ENCODE measurements around the gene GLB1L2.

GLB1L2 gene

DNA sequence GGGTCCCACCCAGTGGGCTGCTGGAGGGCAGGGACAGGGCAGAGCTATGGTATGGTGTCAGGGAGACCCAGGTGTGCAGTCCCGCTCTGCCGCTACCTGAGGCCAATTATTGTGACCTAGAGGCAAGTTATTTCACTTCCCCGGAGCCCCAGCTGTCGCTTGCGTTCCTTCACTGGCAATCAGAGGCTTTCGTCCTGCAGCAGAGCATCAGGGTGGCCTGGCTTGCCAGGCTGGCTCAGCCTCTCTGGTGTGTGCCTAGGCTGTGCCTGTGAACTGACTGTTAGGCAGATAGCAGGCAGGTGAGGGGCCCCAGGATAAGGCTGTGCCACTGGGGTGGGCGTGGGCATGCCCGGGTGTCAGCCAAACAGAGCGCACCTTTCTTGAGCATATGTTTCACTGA, 31.4 kb downstream of the GLB1L2 start:
- TF ChIP-seq TAF1 (IDR thresholded peaks at IDR 0.05; ENCODE audit: borderline replicate concordance, insufficient read depth, low read length) (no peak), FOXP2 (optimal IDR thresholded peaks at IDR 0.05; ENCODE audit: borderline replicate concordance, extremely low read depth, extremely low read length, insufficient read depth) (no peak), POLR2AphosphoS5 (IDR thresholded peaks at IDR 0.05; ENCODE audit: low read depth, low read length) (no peak), SIN3A (IDR thresholded peaks at IDR 0.05; ENCODE audit: borderline replicate concordance, insufficient read depth, low read length) (no peak)
- TF ChIP-seq, protein P1, sequence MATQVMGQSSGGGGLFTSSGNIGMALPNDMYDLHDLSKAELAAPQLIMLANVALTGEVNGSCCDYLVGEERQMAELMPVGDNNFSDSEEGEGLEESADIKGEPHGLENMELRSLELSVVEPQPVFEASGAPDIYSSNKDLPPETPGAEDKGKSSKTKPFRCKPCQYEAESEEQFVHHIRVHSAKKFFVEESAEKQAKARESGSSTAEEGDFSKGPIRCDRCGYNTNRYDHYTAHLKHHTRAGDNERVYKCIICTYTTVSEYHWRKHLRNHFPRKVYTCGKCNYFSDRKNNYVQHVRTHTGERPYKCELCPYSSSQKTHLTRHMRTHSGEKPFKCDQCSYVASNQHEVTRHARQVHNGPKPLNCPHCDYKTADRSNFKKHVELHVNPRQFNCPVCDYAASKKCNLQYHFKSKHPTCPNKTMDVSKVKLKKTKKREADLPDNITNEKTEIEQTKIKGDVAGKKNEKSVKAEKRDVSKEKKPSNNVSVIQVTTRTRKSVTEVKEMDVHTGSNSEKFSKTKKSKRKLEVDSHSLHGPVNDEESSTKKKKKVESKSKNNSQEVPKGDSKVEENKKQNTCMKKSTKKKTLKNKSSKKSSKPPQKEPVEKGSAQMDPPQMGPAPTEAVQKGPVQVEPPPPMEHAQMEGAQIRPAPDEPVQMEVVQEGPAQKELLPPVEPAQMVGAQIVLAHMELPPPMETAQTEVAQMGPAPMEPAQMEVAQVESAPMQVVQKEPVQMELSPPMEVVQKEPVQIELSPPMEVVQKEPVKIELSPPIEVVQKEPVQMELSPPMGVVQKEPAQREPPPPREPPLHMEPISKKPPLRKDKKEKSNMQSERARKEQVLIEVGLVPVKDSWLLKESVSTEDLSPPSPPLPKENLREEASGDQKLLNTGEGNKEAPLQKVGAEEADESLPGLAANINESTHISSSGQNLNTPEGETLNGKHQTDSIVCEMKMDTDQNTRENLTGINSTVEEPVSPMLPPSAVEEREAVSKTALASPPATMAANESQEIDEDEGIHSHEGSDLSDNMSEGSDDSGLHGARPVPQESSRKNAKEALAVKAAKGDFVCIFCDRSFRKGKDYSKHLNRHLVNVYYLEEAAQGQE (IDR thresholded peaks at IDR 0.05; ENCODE audit: insufficient read depth in 1 of 2, low read depth in 2 of 2, low read length in 2 of 2), result no peak

DNA sequence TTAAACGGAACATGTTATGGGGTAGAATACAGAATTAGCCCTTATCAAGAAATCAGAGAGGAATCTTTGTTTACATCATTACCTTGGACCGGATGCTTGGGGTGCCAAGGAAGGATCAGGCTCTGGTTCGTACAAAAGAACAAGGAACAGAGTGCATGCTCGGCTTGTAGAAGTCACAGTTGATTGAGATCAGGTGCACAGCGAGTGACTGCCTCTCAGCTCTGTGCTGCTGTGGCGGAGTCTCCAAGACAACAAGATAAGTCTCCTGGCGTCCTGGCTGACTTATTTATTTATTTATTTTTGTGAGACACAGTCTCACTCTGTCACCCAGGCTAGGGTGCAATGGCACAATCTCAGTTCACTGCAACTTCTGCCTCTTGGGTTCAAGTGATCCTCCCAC, 31.8 kb downstream of the GLB1L2 start:
- TF ChIP-seq SIN3A (IDR thresholded peaks at IDR 0.05; ENCODE audit: borderline replicate concordance, insufficient read depth, low read length), result no peak
- no peak for TF ChIP-seq TAF1 (IDR thresholded peaks at IDR 0.05; ENCODE audit: borderline replicate concordance, insufficient read depth, low read length)
- TF ChIP-seq, protein P1 (IDR thresholded peaks at IDR 0.05; ENCODE audit: insufficient read depth in 1 of 2, low read depth in 2 of 2, low read length in 2 of 2), result no peak
- TF ChIP-seq POLR2AphosphoS5 (IDR thresholded peaks at IDR 0.05; ENCODE audit: low read depth, low read length), result no peak
- no peak for TF ChIP-seq FOXP2 (optimal IDR thresholded peaks at IDR 0.05; ENCODE audit: borderline replicate concordance, extremely low read depth, extremely low read length, insufficient read depth)

DNA sequence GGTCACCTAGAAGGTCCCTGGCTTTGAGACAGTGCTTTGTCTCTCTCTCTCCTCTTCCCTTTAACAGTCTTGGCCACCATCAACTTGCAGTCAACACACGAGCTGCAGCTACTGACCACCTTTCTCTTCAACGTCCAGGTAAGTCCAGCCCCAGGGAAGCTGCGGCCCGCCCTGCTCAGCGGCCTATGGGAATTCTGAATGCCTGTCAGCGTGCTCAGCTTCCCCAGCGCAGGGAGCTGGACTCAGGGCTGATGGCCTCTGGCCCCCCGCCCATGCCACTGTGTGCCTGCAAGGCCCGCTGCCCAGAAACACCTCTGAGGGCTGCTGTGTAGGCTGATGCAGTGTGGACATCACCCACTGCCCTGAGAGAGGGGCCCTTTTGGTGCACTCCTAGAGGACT, 32.5 kb downstream of the GLB1L2 start:
- TF ChIP-seq FOXP2 (optimal IDR thresholded peaks at IDR 0.05; ENCODE audit: borderline replicate concordance, extremely low read depth, extremely low read length, insufficient read depth), result no peak
- no peak for TF ChIP-seq SIN3A (IDR thresholded peaks at IDR 0.05; ENCODE audit: borderline replicate concordance, insufficient read depth, low read length)
- no peak for TF ChIP-seq POLR2AphosphoS5 (IDR thresholded peaks at IDR 0.05; ENCODE audit: low read depth, low read length)

DNA sequence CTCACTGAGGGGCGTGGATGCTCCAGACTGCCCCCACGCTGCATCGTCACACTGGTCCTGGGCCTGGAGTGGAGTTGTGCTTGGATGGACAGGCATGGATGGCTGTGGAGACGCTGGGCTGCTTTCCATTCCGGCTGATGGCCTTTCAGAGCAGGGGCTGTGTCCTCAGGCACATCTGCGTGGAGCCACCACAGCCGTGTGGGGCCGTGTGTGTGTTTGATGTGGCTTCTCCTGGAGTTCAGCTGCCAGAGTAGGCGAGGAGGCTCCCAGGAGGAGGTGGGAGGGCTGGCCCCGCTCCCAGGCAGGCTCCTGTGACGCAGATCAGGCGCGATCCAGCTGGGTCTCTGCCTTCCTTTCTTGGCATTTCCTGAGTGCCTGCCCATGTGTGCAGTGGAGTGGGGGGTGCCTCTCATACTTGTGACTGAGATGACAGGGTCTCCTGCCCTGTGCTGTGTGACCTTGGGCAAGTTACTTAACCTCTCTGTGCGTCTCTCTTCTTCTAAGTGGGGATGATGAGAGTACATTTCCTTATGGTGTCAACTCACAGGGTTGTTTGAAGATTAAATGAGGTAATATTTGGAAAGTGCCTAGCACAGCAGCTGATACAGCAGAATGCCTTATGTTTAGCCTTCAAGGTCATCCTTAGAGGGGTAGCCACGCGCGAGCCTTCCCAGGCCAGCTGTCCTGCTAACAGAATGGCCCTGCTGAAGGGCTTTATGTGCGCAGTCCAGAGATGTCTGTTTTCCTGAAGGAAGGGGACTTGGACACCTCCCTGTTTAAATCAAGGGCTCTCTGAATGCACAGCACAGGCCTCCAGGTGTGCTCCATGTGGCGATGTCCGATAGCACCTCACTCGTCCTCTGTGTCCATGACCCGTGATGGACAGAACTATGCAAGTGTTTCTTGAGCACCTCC, 33.5 kb downstream of the GLB1L2 start:
- TF ChIP-seq POLR2AphosphoS5 (IDR thresholded peaks at IDR 0.05; ENCODE audit: low read depth, low read length) (no peak), FOXP2 (optimal IDR thresholded peaks at IDR 0.05; ENCODE audit: borderline replicate concordance, extremely low read depth, extremely low read length, insufficient read depth) (no peak), SIN3A (IDR thresholded peaks at IDR 0.05; ENCODE audit: borderline replicate concordance, insufficient read depth, low read length) (no peak), TAF1 (IDR thresholded peaks at IDR 0.05; ENCODE audit: borderline replicate concordance, insufficient read depth, low read length) (no peak)
- TF ChIP-seq, protein P1 (IDR thresholded peaks at IDR 0.05; ENCODE audit: insufficient read depth in 1 of 2, low read depth in 2 of 2, low read length in 2 of 2), result no peak

DNA sequence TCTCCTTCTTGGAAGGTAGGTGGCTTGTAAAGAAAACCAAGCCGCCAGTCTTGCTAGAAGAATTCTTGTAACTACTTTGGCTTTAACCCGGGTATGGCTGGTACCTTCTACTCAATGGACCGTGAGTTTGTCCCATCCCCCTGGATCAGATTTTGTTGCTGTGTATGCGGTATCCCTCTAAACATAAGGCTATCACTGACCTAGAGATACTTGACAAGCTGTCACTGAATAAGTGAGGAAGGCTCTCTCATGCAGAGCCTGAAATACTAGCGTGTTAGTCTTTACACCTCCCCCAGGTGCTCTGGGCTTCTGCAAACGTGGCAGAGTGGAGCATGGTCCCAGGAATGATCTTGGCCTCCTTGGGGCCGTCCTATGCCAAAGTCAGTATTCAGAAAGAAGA, 34.5 kb downstream of the GLB1L2 start:
- TF ChIP-seq SIN3A (IDR thresholded peaks at IDR 0.05; ENCODE audit: borderline replicate concordance, insufficient read depth, low read length) (no peak), TAF1 (IDR thresholded peaks at IDR 0.05; ENCODE audit: borderline replicate concordance, insufficient read depth, low read length) (no peak), FOXP2 (optimal IDR thresholded peaks at IDR 0.05; ENCODE audit: borderline replicate concordance, extremely low read depth, extremely low read length, insufficient read depth) (no peak), POLR2AphosphoS5 (IDR thresholded peaks at IDR 0.05; ENCODE audit: low read depth, low read length) (no peak)
- TF ChIP-seq, protein P1 (IDR thresholded peaks at IDR 0.05; ENCODE audit: insufficient read depth in 1 of 2, low read depth in 2 of 2, low read length in 2 of 2), result no peak

Data from PFSK-1 (cell line).